Peyer's patch (tissue), 4 donors: ENCODE measurements around the gene PKMYT1. TPM values are rescaled to one million over a fixed set of nuclear protein-coding genes. Genes with fewer than 3 reads are reported as not detected.

ENCODE experiments used
- DNase-seq, 3 donors: peaks; one replicate each; pipeline ENCODE4 v3.0.0-alpha.2; 2017 to 2019
- H3K27ac ChIP-seq, 4 donors: fragments of 200-600 bp; sonication (generic); one replicate each; pipeline ENCODE4 v1.5.1; 2016 to 2019
- H3K27me3 ChIP-seq, 2 donors: fragments of 200-600 bp; sonication (generic); one replicate each; pipeline ENCODE4 v1.5.1; 2019
- H3K36me3 ChIP-seq, 3 donors: fragments of 200-600 bp; sonication (generic); one replicate each; pipeline ENCODE4 v1.5.1; 2016 to 2019
- H3K4me1 ChIP-seq, 4 donors: fragments of 200-600 bp; sonication (generic); one replicate each; pipeline ENCODE4 v1.5.1; 2016 to 2019
- H3K4me3 ChIP-seq, 4 donors: fragments of 200-600 bp; sonication (generic); 1 replicate in 3 of 4; 2 replicates in 1 of 4; pipeline ENCODE4 v1.5.1; 2016 to 2019; ENCODE audit warnings: mild to moderate bottlenecking in 1 of 4
- H3K9me3 ChIP-seq, 4 donors: fragments of 200-600 bp; sonication (generic); one replicate each; pipeline ENCODE4 v1.5.1; 2016 to 2019; ENCODE audit warnings: mild to moderate bottlenecking in 1 of 4
- POLR2A ChIP-seq, 2 donors: fragments of 450-650 bp; IDR thresholded peaks; one replicate each; pipeline ENCODE4 v1.5.1; 2017; ENCODE audit warnings: antibody characterized with exemption in 2 of 2, mild to moderate bottlenecking in 2 of 2, moderate library complexity in 2 of 2
- total RNA-seq, 4 donors: library from RNA; depleted of rRNA; stranded (reverse); fragments of >200 nt; gene quantifications; one replicate each; pipeline ENCODE4 v1.1.0, GENCODE V29; 2016
- TF ChIP-seq, protein P1 (sequence below), 6 experiments: fragments of 450-650 bp in 4 of 6; fragments of 200-600 bp in 2 of 6; sonication (generic) in 1 of 6; IDR thresholded peaks; one replicate each; pipeline ENCODE4 v1.5.1; 2017 to 2019; ENCODE audit warnings: antibody characterized with exemption in 6 of 6, mild to moderate bottlenecking in 3 of 6, moderate library complexity in 1 of 6

The PKMYT1 gene
- total RNA-seq, 4 donors from 2014 or later = 4.3 to 23.9 (median 6.0) TPM

DNA sequence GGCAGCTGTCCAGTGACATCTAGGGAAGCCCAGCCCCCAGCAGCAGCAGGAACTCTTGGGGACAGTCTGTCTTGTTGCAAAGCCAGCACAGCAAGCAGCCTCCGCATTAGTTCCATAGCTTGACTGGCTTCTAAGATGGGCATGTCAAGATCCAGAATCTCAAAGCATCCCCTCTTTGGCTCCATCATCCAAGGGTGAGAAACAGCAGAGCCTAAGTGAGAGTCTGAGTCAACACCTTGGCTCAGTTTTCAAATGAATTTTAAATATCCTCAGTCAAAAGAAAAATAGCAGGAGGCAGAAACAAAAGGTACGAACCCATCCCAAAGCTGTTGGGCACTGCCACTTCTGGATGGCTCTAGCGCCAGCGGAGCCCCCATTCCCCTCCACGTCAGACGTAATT, 34.7 kb upstream of the PKMYT1 start:
- Histone ChIP-seq H3K4me1 (peaks cover 0 to 12% (median 6%) of the 10 kb centered on the region in 4 donors), H3K4me3 (no peak overlapping the region), H3K36me3 (no peaks in the 10 kb centered on the region), H3K27me3 (no peaks in the 10 kb centered on the region), H3K9me3 (no peaks in the 10 kb centered on the region), H3K27ac (no peak overlapping the region)
- TF ChIP-seq POLR2A (IDR thresholded peaks at IDR 0.05) = no peak
- TF ChIP-seq, protein P1, sequence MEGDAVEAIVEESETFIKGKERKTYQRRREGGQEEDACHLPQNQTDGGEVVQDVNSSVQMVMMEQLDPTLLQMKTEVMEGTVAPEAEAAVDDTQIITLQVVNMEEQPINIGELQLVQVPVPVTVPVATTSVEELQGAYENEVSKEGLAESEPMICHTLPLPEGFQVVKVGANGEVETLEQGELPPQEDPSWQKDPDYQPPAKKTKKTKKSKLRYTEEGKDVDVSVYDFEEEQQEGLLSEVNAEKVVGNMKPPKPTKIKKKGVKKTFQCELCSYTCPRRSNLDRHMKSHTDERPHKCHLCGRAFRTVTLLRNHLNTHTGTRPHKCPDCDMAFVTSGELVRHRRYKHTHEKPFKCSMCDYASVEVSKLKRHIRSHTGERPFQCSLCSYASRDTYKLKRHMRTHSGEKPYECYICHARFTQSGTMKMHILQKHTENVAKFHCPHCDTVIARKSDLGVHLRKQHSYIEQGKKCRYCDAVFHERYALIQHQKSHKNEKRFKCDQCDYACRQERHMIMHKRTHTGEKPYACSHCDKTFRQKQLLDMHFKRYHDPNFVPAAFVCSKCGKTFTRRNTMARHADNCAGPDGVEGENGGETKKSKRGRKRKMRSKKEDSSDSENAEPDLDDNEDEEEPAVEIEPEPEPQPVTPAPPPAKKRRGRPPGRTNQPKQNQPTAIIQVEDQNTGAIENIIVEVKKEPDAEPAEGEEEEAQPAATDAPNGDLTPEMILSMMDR (IDR thresholded peaks at IDR 0.05) = no peak
- DNase-seq = no peak

DNA sequence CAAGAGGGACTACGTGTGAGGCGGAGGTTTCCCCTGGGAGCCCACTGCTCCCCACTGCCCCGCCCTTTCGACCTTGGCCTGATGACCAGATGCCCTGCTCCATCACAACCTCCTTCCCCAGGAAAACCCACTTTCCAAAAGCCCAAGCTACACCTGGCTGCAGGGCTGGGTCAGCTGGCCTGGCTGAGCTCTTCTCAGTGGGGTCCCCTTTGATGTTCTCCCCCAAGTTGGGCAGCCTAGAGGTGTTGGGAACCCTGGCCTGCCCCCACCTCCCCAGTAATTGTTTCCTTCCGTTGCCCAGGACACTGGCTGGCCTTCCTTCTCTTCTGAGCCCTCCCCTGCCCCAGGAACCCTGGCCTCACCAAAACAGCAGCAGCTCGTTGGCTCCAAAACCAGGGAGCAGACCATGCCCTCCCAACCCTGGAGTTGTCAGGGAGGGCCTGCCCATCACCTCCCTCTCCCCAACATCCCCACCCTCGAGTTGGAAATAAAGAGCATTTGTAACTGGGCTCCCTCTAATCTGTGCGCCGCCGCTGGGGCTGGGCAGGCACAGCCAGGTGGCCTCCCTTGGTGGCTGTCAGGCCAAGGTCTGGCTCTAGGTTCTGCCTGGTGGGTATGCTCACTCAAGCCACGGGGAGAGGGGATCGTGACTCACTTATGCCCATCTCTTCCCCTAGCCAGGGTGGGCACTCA, 33.9 kb upstream of the PKMYT1 start:
- Histone ChIP-seq H3K27ac (no peak overlapping the region), H3K4me3 (no peak overlapping the region), H3K9me3 (no peaks in the 10 kb centered on the region), H3K27me3 (no peaks in the 10 kb centered on the region), H3K4me1 (peaks cover 0 to 6% (median 0%) of the 10 kb centered on the region in 4 donors), H3K36me3 (no peaks in the 10 kb centered on the region)
- TF ChIP-seq POLR2A (IDR thresholded peaks at IDR 0.05) = no peak
- TF ChIP-seq, protein P1 (IDR thresholded peaks at IDR 0.05) = no peak
- no peak for DNase-seq

DNA sequence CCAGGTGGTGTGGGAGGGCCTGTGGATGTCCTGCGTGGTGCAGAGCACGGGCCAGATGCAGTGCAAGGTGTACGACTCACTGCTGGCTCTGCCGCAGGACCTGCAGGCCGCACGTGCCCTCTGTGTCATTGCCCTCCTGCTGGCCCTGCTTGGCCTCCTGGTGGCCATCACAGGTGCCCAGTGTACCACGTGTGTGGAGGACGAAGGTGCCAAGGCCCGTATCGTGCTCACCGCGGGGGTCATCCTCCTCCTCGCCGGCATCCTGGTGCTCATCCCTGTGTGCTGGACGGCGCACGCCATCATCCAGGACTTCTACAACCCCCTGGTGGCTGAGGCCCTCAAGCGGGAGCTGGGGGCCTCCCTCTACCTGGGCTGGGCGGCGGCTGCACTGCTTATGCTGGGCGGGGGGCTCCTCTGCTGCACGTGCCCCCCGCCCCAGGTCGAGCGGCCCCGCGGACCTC, 33.3 kb upstream of the PKMYT1 start:
- TF ChIP-seq POLR2A (IDR thresholded peaks at IDR 0.05) = no peak
- TF ChIP-seq, protein P1 (IDR thresholded peaks at IDR 0.05) = no peak
- no peaks in the 10 kb centered on the region for H3K27me3 ChIP-seq

DNA sequence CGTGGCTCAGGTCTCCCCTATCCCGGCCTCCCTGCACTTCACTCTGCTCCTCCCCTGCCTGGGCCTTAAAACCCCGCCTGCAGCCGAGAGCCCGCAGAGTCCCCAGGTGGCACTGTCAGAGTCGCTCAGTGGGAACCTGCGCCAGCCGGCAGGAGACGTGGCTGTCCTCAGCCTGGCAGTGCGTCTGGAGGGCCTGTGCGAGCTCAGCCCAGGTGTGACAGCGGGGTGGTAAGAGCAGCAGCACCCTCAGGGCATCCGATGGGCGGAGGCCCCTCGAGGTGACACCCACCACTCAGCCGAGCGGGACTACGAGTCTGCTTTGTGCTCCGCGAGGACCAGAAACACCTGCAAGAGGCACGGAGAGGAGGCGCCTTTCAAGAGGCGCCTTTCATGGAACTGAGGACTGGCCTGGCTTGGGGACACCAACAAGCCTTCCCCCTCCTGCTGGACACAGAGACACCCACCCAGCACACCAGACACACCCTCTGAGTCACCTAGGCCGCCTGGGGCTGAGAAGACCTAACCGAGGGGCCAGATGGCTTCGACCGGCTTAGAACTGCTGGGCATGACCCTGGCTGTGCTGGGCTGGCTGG, 32.7 kb upstream of the PKMYT1 start, which contains the start of gene CLDN9:
CLDN9 (plus strand) TSS at position 96 of the 593 bp plus-strand sequence; CDS start at position 536, 440 bp downstream.
- no peak within 1 kb of the TSS for H3K4me3 ChIP-seq
- H3K27me3 ChIP-seq = no peaks in the 10 kb centered on the region
- TF ChIP-seq, protein P1 (IDR thresholded peaks at IDR 0.05) = peak in 1 of 6 experiments; percentile 4
- peak in 1 of 2 donors; percentile 37 for TF ChIP-seq POLR2A (IDR thresholded peaks at IDR 0.05)
- H3K27ac ChIP-seq = no peak within 1 kb of the TSS
- H3K9me3 ChIP-seq = no peaks in the 10 kb centered on the region
- H3K36me3 ChIP-seq = no peaks in the 10 kb centered on the region
- H3K4me1 ChIP-seq = peaks cover 3 to 10% (median 7%) of the 10 kb centered on the region in 4 donors
- DNase-seq = peak in 2 of 3 donors; percentile 62 to 69

More for the DNA sequence above, 33.3 kb upstream of the PKMYT1 start:
- H3K27ac ChIP-seq = no peak overlapping the region
- H3K4me1 ChIP-seq = peaks cover 0 to 6% (median 1%) of the 10 kb centered on the region in 4 donors
- no peaks in the 10 kb centered on the region for H3K36me3 ChIP-seq
- no peak for DNase-seq
- H3K9me3 ChIP-seq = no peaks in the 10 kb centered on the region
- no peak overlapping the region for H3K4me3 ChIP-seq

DNA sequence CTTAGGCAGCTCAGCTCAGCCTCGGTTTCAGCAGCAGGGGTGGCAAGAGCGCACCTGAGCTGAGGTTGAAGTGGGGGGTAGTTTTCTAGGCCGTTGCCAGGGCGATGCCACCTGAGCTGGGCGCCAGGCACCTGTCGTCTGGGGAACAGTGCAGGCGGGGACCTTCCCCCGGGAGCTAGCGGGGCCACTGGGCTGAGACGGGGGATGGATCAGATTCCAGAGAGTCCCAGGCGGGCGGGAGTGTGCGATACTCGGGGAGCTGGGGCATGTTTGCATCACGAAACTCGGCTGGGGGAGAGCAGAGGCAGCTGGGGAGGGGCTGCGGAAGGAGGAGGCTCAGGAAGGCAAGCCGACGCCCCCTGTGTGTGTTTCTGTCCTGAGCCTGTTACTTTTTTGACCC, 32.0 kb upstream of the PKMYT1 start:
- Histone ChIP-seq H3K27ac (no peak overlapping the region), H3K4me3 (no peak overlapping the region), H3K36me3 (no peaks in the 10 kb centered on the region), H3K4me1 (peaks cover 8 to 17% (median 11%) of the 10 kb centered on the region in 4 donors), H3K9me3 (no peaks in the 10 kb centered on the region), H3K27me3 (no peaks in the 10 kb centered on the region)
- no peak for DNase-seq
- no peak for TF ChIP-seq POLR2A (IDR thresholded peaks at IDR 0.05)
- TF ChIP-seq, protein P1 (IDR thresholded peaks at IDR 0.05) = no peak
